DND-41 (cell line): ENCODE measurements around the gene TNFSF15.

ENCODE experiments used
- CTCF ChIP-seq: IDR thresholded peaks from 2 replicates; pipeline ENCODE4 v1.5.1; 2012; ENCODE audit warnings: borderline replicate concordance, low read length, moderate library complexity, mild to moderate bottlenecking; ENCODE audit not compliant: poor library complexity, severe bottlenecking; ENCODE audit errors: extremely low read depth
- EZH2 ChIP-seq: IDR thresholded peaks from 3 replicates; pipeline ENCODE4 v1.6.1; 2012; ENCODE audit warnings: borderline replicate concordance, low read depth, mild to moderate bottlenecking, moderate library complexity, low read length, inconsistent platforms; ENCODE audit not compliant: severe bottlenecking

DNA sequence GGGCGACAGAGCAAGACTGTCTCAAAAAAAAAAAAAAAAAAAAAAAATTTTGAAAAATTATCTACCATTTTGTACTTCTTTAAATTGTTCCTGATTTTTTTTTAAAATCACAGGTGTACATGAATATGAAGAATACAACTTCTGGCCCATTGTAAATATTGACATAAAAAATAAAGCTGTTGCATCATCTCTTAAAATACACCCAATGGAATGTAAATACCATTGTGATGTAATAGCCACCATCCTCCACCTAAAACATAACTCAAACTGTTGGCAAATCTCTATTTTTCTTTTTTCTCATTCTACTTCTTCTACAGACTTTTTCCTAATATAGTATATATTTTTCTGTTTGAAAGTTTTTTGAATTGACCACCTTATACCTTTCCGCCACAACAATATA, 62.9 kb downstream of the TNFSF15 start:
- TF ChIP-seq CTCF, result no peak
- no peak for TF ChIP-seq EZH2
